Thymus (tissue), 11 donors: ENCODE data around the gene TP63. TPM values are rescaled to one million over a fixed set of nuclear protein-coding genes. Genes with fewer than 3 reads are reported as not detected.

Source experiments
- DNase-seq, 9 donors: peaks; one replicate each; pipeline ENCODE4 v3.0.0-alpha.2; 2013; ENCODE audit warnings: low spot score in 9 of 9, low read depth in 6 of 9, missing footprints in 1 of 9
- H3K27ac ChIP-seq, 2 donors: one replicate each; pipeline ENCODE4 v1.5.1; 2013; ENCODE audit warnings: control low read depth in 1 of 2, low read depth in 1 of 2, low read length in 1 of 2, mild to moderate bottlenecking in 1 of 2, moderate library complexity in 1 of 2
- H3K27me3 ChIP-seq, 2 donors: one replicate each; pipeline ENCODE4 v1.5.1; 2013; ENCODE audit warnings: low read length in 1 of 2; ENCODE audit not compliant: control insufficient read depth in 2 of 2, insufficient read depth in 1 of 2
- H3K36me3 ChIP-seq, 2 donors: one replicate each; pipeline ENCODE4 v1.5.1; 2013; ENCODE audit warnings: low read length in 1 of 2, mild to moderate bottlenecking in 1 of 2, moderate library complexity in 1 of 2; ENCODE audit not compliant: control insufficient read depth in 2 of 2, insufficient read depth in 2 of 2
- H3K4me1 ChIP-seq, 2 donors: one replicate each; pipeline ENCODE4 v1.5.1; 2013; ENCODE audit warnings: low read length in 2 of 2; ENCODE audit not compliant: control insufficient read depth in 2 of 2, insufficient read depth in 2 of 2
- H3K4me3 ChIP-seq, 2 donors: one replicate each; pipeline ENCODE4 v1.5.1; 2013; ENCODE audit warnings: low read length in 2 of 2, control low read depth in 1 of 2, mild to moderate bottlenecking in 1 of 2
- H3K9me3 ChIP-seq, 2 donors: one replicate each; pipeline ENCODE4 v1.5.1; 2013; ENCODE audit warnings: low read length in 1 of 2, mild to moderate bottlenecking in 1 of 2; ENCODE audit not compliant: control insufficient read depth in 2 of 2, insufficient read depth in 1 of 2
- WGBS: extraction: QIAGEN DNeasy Blood & Tissue Kit; methylation state at CpG from one replicate; pipeline ENCODE4 v1.1.7; 2013; 5-methylcytosine and 5-hydroxymethylcytosine counted together
- polyA plus RNA-seq: library from polyadenylated mRNA; stranded (reverse); fragments of 200-250 nt; gene quantifications from one replicate; pipeline ENCODE4 v1.2.3, GENCODE V29; 2013
- total RNA-seq: library from RNA; stranded (reverse); fragments of 120-200 nt; gene quantifications from one replicate; pipeline ENCODE4 v1.2.4, GENCODE V29; 2013
- donor health status: healthy.

Gene TP63
- total and polyA plus RNA-seq, 2 donors = 17.3 to 47.1 TPM

- H3K9me3 ChIP-seq = peaks cover 0 to 4% of the 10 kb centered on the region in 2 donors
- no peak overlapping the region for H3K27ac ChIP-seq
- whole genome bisulfite sequencing = 94% methylated on average over 2 of the region's 2 CpGs
- no peak for DNase-seq
- no peak overlapping the region for H3K4me3 ChIP-seq
- H3K4me1 ChIP-seq = no peaks in the 10 kb centered on the region
- H3K36me3 ChIP-seq = no peaks in the 10 kb centered on the region
- H3K27me3 ChIP-seq = no peaks in the 10 kb centered on the region
Measured at GRCh38 chr3:189684317-189684716, 53.1 kb downstream of the TP63 start.

- Histone ChIP-seq H3K9me3 (peaks cover 0 to 4% of the 10 kb centered on the region in 2 donors), H3K27me3 (no peaks in the 10 kb centered on the region), H3K36me3 (no peaks in the 10 kb centered on the region), H3K4me1 (no peaks in the 10 kb centered on the region), H3K27ac (no peak overlapping the region), H3K4me3 (no peak overlapping the region)
- WGBS = 79% methylated on average over 1 of the region's 1 CpG
- peak in 1 of 9 donors; percentile 28 for DNase-seq
Measured at GRCh38 chr3:189685291-189685690, 54.1 kb downstream of the TP63 start.

GRCh38 chr3:189685860-189686259 is 54.7 kb downstream of the TP63 start:
- Histone ChIP-seq H3K36me3 (no peaks in the 10 kb centered on the region), H3K27ac (no peak overlapping the region), H3K4me3 (no peak overlapping the region), H3K9me3 (no peaks in the 10 kb centered on the region), H3K27me3 (no peaks in the 10 kb centered on the region), H3K4me1 (no peaks in the 10 kb centered on the region)
- WGBS = 90% methylated on average over 2 of the region's 2 CpGs
- no peak for DNase-seq

- H3K4me3 ChIP-seq = no peak overlapping the region
- no peaks in the 10 kb centered on the region for H3K4me1 ChIP-seq
- H3K27me3 ChIP-seq = no peaks in the 10 kb centered on the region
- no peak for DNase-seq
- no peak overlapping the region for H3K27ac ChIP-seq
- H3K9me3 ChIP-seq = no peaks in the 10 kb centered on the region
- 92% methylated on average over 4 of the region's 4 CpGs for WGBS
- H3K36me3 ChIP-seq = no peaks in the 10 kb centered on the region
Measured at GRCh38 chr3:189687475-189687874, 56.3 kb downstream of the TP63 start.

- no peaks in the 10 kb centered on the region for H3K36me3 ChIP-seq
- no peaks in the 10 kb centered on the region for H3K9me3 ChIP-seq
- H3K4me1 ChIP-seq = no peaks in the 10 kb centered on the region
- DNase-seq = peak in 1 of 9 donors; percentile 8
- 5% methylated on average over 1 of the region's 1 CpG for WGBS
- H3K27me3 ChIP-seq = no peaks in the 10 kb centered on the region
- H3K4me3 ChIP-seq = no peak overlapping the region
- H3K27ac ChIP-seq = peak overlapping the region; percentile 5 to 48
Measured at GRCh38 chr3:189688262-189688661, 57.1 kb downstream of the TP63 start.

- no peaks in the 10 kb centered on the region for H3K36me3 ChIP-seq
- no peaks in the 10 kb centered on the region for H3K9me3 ChIP-seq
- H3K27ac ChIP-seq = no peak overlapping the region
- no peak for DNase-seq
- H3K4me1 ChIP-seq = no peaks in the 10 kb centered on the region
- H3K27me3 ChIP-seq = no peaks in the 10 kb centered on the region
- H3K4me3 ChIP-seq = no peak overlapping the region
Measured at GRCh38 chr3:189689625-189690024, 58.4 kb downstream of the TP63 start.

- no peaks in the 10 kb centered on the region for H3K36me3 ChIP-seq
- DNase-seq = no peak
Measured at GRCh38 chr3:189690237-189690636, 59.0 kb downstream of the TP63 start.

GRCh38 chr3:189690672-189691071 is 59.5 kb downstream of the TP63 start:
- DNase-seq = no peak
- no peak overlapping the region for H3K27ac ChIP-seq
- H3K4me1 ChIP-seq = no peaks in the 10 kb centered on the region
- WGBS = 95% methylated on average over 2 of the region's 2 CpGs
- no peaks in the 10 kb centered on the region for H3K36me3 ChIP-seq
- H3K27me3 ChIP-seq = no peaks in the 10 kb centered on the region
- H3K9me3 ChIP-seq = no peaks in the 10 kb centered on the region
- no peak overlapping the region for H3K4me3 ChIP-seq

More at GRCh38 chr3:189690237-189690636, 59.0 kb downstream of the TP63 start:
- no peak overlapping the region for H3K27ac ChIP-seq
- H3K4me3 ChIP-seq = no peak overlapping the region
- no peaks in the 10 kb centered on the region for H3K9me3 ChIP-seq
- 75% methylated on average over 1 of the region's 1 CpG for WGBS
- no peaks in the 10 kb centered on the region for H3K4me1 ChIP-seq
- H3K27me3 ChIP-seq = no peaks in the 10 kb centered on the region

GRCh38 chr3:189695400-189695799 is 64.2 kb downstream of the TP63 start:
- H3K27me3 ChIP-seq = no peaks in the 10 kb centered on the region
- no peak for DNase-seq
- no peaks in the 10 kb centered on the region for H3K36me3 ChIP-seq
- WGBS = 98% methylated on average over 2 of the region's 2 CpGs
- no peak overlapping the region for H3K27ac ChIP-seq
- H3K9me3 ChIP-seq = no peaks in the 10 kb centered on the region
- no peaks in the 10 kb centered on the region for H3K4me1 ChIP-seq
- H3K4me3 ChIP-seq = no peak overlapping the region

- Histone ChIP-seq H3K36me3 (no peaks in the 10 kb centered on the region), H3K9me3 (no peaks in the 10 kb centered on the region), H3K27me3 (no peaks in the 10 kb centered on the region), H3K4me1 (no peaks in the 10 kb centered on the region), H3K27ac (no peak overlapping the region), H3K4me3 (no peak overlapping the region)
- WGBS = 84% methylated on average over 2 of the region's 2 CpGs
- DNase-seq = no peak
Measured at GRCh38 chr3:189698811-189699210, 67.6 kb downstream of the TP63 start.
